HG03045 (cell line): ENCODE results near the gene NUP107.

Source experiments
- ATAC-seq: cut with Tn5 transposase; IDR thresholded peaks from one replicate; pipeline ENCODE4 v1.9.1; 2021; ENCODE audit warnings: mild to moderate bottlenecking, moderate library complexity; ENCODE audit not compliant: unreplicated experiment

Gene NUP107

DNA sequence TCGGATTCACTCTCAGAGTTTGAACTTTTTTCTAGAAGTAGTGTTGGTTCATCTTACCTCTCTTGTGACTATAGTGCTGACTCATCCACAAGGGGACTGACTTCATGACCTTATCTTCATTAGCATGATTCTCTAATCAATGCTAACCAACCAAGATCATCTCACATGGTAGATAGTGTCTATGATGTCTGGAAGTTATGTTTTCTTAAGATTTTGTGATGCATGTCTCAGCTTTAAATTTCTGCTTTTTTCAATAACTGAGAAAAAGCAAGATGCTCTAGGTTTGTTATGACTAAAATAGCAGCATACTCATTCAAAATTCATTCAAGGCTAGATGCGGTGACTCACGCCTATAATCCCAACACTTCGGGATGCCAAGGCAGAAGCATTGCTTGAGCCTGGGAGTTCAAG, 46.9 kb downstream of the NUP107 start:
- no peak for ATAC-seq

GRCh38 chr12:68739891-68740290, 53.1 kb downstream of the NUP107 start:
- ATAC-seq, result no peak

DNA sequence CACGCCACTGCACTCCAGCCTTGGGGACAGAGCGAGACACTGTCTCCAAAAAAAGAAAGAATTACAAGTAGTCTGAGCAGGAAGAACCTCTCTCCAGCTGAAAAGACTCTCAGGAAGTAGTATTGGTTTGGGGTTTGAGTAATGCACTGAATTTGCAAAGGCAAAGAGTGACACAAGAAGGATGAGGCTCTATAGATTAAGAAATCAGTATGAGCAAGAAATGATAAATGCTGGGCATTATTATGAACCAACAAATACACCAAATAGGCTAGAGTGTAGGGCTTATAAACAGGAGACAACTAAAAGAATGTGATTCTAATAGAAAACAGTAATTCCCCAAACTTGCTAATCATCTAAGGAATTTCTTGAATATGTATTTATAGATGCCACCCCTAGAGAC, 56.6 kb downstream of the NUP107 start:
- ATAC-seq, result no peak

GRCh38 chr12:68745376-68745903, 58.7 kb downstream of the NUP107 start:
- no peak for ATAC-seq

- peak; percentile 98 for ATAC-seq
Measured at GRCh38 chr12:68745904-68746571, 59.3 kb downstream of the NUP107 start, which contains the start of gene SLC35E3. SLC35E3 (plus strand) TSS chr12:68746176; CDS start chr12:68746378, 202 bp downstream.

DNA sequence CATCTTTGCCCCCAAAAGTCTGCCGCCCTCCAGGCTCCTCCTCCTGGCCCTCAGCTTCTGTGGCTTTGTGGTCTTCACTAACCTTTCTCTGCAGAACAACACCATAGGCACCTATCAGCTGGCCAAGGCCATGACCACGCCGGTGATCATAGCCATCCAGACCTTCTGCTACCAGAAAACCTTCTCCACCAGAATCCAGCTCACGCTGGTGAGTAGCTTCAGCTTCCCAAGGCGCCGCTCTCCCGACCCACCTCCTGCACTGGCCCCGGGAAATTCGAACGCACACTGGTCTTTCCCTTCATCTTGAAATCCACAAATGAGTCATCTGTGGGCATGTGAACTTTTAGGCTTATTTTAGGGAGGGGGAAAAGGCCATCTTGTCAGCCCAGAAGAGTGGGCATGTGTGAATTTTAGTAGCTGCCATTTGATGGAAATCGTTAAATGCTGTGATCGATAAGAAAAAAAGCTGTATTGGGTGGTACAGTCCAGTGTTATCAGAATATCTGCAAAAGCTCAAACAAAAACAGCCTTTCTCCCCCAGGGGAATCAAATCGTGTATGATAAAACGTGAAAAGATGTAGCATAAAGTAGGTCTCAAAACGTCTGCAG, 59.9 kb downstream of the NUP107 start:
- peak; percentile 39 for ATAC-seq

DNA sequence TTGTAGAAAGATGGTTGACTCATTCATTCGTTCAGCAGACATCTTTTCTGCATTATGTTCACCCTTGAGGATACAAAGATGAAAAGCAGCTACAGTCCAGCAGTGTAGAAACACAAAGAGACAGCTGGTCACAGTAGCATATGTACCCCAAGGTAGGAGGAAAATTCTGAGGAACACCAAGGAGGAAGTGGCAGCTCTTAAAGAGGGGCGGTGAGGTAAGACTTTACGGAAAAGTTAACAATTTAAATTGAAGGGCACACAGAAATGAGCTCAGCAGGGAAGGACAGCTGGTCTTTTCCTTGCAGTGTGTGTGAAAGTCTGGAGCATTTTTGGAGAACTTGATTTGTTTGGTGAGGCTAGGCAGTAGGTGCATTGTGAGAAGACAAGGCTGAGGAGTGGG, 62.7 kb downstream of the NUP107 start:
- ATAC-seq, result no peak

- no peak for ATAC-seq
Measured at GRCh38 chr12:68749861-68750260, 63.1 kb downstream of the NUP107 start.

DNA sequence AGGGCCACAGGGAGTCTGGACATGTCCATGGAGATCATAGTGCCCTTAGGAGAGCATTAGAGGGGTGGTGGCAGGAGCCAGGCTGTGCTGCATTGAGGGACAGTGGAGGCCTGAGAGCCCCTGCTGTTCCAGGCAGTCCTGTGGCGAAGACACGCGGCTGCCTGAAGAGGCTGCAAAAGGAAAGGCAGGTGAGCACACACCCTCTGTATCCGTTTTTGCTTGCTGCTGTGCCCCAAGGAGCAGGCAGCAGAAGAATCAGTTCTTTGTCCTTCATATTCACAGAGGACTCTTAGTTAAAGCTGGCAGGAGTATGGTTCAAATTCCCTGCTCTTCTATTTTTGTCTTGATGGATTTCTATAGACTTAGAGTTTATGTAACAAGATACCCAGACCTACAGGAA, 63.7 kb downstream of the NUP107 start:
- ATAC-seq, result no peak

DNA sequence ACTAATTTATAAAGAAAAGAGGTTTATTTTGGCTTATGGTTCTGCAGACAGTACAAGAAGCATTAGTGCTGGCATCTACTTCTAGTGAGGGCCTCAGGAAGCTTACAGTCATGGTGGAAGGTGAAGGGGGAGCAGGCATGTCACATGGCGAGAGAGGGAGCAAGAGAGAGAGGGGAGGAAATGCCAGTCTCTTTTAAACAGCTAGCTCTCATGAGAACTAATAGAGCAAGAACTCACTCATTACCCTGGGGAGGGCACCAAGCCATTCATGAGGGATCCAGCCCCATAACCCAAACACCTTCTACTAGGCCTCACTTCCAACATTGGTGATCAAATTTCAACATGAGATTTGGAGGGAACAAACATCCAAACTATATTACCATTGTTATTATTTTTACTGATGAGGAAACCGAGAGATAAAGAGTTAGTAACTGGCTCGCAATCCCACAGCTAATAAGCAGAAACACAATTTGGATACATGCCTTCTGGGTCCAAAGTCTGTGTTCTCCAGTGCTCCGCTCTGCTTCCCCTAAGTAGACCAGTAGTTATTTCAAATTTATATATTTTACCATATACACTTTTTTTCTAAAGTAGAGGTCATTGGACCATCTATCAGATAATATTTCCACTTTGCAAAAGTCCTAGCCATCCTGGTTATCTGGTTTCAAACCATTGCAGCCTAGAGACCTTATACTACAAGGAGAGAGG, 68.9 kb downstream of the NUP107 start:
- ATAC-seq, result no peak

DNA sequence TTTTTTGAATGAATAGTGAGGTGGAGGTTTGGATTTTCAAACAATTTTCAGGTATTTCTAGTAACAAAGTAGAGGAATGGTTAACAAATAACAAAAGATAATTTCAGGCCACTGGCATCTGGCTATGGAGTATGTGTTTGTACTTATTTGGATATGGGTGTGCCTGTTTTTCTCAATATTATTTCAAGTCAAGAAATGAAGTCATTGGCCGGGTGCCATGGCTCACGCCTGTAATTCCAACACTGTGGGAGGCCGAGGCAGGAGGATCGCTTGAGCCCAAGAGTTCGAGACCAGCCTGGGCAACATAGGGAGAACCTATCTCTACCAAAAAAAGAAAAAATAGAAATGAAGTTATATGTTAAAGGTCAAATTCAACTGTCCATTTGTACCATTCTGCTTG, 73.1 kb downstream of the NUP107 start:
- no peak for ATAC-seq

DNA sequence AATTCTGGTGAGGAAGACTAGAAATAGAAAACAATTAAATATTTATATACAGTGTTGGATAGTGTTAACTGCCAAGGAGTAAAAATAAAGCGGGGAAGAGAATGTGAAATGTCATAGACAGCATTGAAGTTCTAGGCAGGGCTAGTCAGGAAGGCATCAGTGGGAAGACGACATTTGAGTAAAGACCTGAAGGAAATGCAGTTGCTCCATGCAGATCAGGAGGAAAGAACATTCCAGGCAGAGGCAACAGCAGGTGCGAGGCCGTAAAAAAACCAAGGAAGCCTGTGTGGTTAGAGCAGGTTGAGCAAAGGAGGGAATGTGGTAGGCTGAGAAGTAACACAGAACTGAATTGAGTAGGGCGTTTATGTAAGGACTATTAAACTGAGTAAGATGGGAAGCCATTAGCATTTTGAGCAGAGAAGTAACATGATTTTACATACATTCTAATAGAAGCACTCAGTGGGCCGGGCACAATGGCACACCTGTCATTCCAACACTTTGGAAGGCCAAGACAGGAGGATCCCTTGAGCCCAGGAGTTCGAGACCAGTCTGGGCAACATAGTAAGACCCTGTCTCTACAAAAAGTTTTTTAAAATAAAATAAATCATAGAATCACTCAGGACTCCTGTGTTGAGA, 74.1 kb downstream of the NUP107 start:
- no peak for ATAC-seq

- ATAC-seq, result no peak
Measured at GRCh38 chr12:68761442-68761812, 74.6 kb downstream of the NUP107 start.

GRCh38 chr12:68761901-68762630, 75.3 kb downstream of the NUP107 start:
- no peak for ATAC-seq

DNA sequence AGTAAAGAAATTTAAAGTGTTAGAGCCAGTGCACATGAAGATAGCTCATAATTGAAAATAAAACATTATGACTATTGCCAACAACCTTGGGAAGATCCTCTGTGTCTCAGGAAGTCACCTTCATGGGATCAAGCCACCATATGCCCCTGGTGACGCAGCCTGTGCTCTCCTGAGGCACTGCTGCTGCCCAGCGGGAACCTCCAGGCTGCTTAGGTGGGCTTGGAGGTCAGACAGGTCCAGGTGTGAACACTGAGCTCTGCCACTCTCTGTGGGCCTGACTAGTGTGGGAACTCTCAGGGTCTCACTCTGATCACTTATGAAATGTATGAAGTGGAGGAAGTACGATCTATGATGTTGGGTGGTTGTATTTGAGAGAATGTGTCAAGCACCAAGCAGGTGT, 75.9 kb downstream of the NUP107 start:
- no peak for ATAC-seq

GRCh38 chr12:68765696-68766095, 78.9 kb downstream of the NUP107 start:
- no peak for ATAC-seq

GRCh38 chr12:68766646-68767045, 79.9 kb downstream of the NUP107 start:
- no peak for ATAC-seq

DNA sequence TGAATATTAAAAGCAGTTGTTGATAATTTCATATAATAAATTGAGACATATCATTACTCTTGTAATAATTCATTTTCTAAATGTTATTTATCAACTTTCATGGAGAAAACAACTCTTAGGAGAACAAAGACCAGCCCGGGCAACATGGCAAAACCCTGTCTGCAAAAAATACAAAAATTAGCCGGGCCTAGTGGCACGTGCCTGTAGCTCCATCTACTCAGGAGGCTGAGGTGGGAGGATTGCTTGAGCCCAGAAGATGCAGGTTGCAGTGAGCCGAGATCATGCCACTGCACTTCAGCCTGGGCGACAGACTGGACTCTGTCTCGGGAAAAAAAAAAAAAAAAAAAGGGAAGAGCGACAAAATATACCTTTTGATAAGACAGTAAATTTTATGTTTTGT, 80.4 kb downstream of the NUP107 start:
- ATAC-seq, result no peak

DNA sequence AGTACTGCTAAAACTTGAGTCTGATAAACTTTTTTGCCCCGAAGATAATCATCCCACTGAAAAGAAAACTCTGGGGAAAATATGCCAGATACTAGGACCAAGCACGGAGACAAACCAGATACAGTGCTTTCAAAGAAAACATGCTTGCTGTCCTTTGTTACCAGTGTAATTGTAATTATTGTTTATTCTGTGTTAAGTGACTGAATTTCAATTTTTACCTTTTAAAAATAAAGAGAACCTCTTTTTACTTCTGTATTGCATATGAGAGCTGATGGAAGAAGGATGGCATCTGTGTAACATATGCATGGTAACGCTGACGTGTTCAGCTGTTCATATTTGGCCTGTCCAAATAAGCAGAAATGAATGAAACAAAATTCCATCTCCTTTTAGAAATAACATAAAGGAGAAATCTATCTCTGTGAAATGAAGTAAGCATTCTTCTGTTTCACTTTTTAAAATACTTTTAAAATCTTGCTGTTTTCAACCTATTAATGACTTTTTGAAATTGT, 81.7 kb downstream of the NUP107 start:
- no peak for ATAC-seq

DNA sequence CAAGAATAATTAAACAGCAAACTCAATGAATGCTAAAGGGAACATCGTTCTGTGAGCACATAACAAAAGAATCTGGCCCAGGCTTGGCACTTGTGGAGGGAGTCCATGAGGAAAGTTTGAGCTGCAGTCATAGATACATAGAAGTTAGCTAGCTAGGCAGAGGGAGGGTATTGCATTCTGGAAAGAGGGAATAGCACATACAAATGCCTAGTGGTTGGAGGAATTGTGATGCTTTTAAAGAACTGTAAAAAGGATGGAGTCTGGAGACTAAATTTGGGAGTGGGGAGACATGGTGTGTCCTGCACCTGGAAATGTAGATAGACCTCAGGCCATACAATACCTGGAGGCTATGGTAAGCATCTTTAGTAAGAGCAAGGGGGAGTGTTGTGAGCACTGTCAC, 83.2 kb downstream of the NUP107 start:
- ATAC-seq, result no peak
